Keratinocyte (primary cell): Measurements from ENCODE around the gene VPS4B. TPM values are rescaled to one million over a fixed set of nuclear protein-coding genes. Genes with fewer than 3 reads are reported as not detected.

Experiments
- DNase-seq: peaks from one replicate; pipeline ENCODE4 v3.0.0-alpha.2; 2011; ENCODE audit warnings: low read depth, missing footprints, low spot score
- FAIRE-seq: peaks from 2 replicates; lab custom pipeline; 2011; peaks lifted over from hg19 to GRCh38; lab: Jason Lieb, UNC
- H2AFZ ChIP-seq: 2 replicates; pipeline ENCODE4 v1.6.0; 2012; ENCODE audit warnings: low read length, control low read depth, inconsistent platforms; ENCODE audit not compliant: control insufficient read depth
- H3K27ac ChIP-seq: 2 replicates; pipeline ENCODE4 v1.5.1; 2011; ENCODE audit warnings: low read length; ENCODE audit not compliant: control insufficient read depth, insufficient read depth
- H3K27me3 ChIP-seq: 3 replicates; pipeline ENCODE4 v1.6.0; 2011; ENCODE audit warnings: low read length; ENCODE audit not compliant: control insufficient read depth, insufficient read depth; ENCODE audit errors: extremely low read depth
- H3K36me3 ChIP-seq, 2 experiments: 2 replicates in 1 of 2; 3 replicates in 1 of 2; pipeline ENCODE4 v1.5.1; 2011; ENCODE audit warnings: low read length in 2 of 2, mild to moderate bottlenecking in 1 of 2; ENCODE audit not compliant: control insufficient read depth in 2 of 2, insufficient read depth in 2 of 2; ENCODE audit errors: extremely low read depth in 1 of 2
- H3K4me1 ChIP-seq: 3 replicates; pipeline ENCODE4 v1.5.1; 2011; ENCODE audit warnings: low read length; ENCODE audit not compliant: control insufficient read depth, insufficient read depth; ENCODE audit errors: extremely low read depth
- H3K4me2 ChIP-seq: 3 replicates; pipeline ENCODE4 v1.6.0; 2011; ENCODE audit warnings: low read depth, low read length; ENCODE audit not compliant: control insufficient read depth, insufficient read depth; ENCODE audit errors: extremely low read depth
- H3K4me3 ChIP-seq, 3 experiments: fragments of 200-600 bp in 1 of 3; sonication (generic) in 1 of 3; 2 replicates in 2 of 3; 3 replicates in 1 of 3; pipeline ENCODE4 v1.5.1; 2011 to 2016; ENCODE audit warnings: low read length in 3 of 3, mild to moderate bottlenecking in 3 of 3, control low read depth in 2 of 3, inconsistent platforms in 1 of 3, low read depth in 1 of 3, mixed read lengths in 1 of 3, mixed run types in 1 of 3, moderate library complexity in 1 of 3; ENCODE audit not compliant: control insufficient read depth in 2 of 3, insufficient read depth in 2 of 3; ENCODE audit errors: extremely low read depth in 1 of 3
- H3K79me2 ChIP-seq: 2 replicates; pipeline ENCODE4 v1.6.0; 2012; ENCODE audit warnings: low read length; ENCODE audit not compliant: control insufficient read depth, insufficient read depth
- H3K9ac ChIP-seq: 3 replicates; pipeline ENCODE4 v1.6.0; 2011; ENCODE audit warnings: low read length; ENCODE audit not compliant: control insufficient read depth, insufficient read depth; ENCODE audit errors: extremely low read depth
- H3K9me1 ChIP-seq: 3 replicates; pipeline ENCODE4 v1.6.0; 2011; ENCODE audit warnings: low read length; ENCODE audit not compliant: control insufficient read depth, insufficient read depth; ENCODE audit errors: extremely low read depth
- H3K9me3 ChIP-seq: 2 replicates; pipeline ENCODE4 v1.5.1; 2012; ENCODE audit warnings: low read depth, low read length; ENCODE audit not compliant: control insufficient read depth
- H4K20me1 ChIP-seq: 3 replicates; pipeline ENCODE4 v1.6.0; 2011; ENCODE audit warnings: low read length; ENCODE audit not compliant: control insufficient read depth, insufficient read depth; ENCODE audit errors: extremely low read depth
- CTCF ChIP-seq, 3 experiments: IDR thresholded peaks in 1 of 3; conservative IDR thresholded peaks in 1 of 3; optimal IDR thresholded peaks in 1 of 3; 2 replicates in 2 of 3; 3 replicates in 1 of 3; pipeline versions ENCODE3 to v1.5.1; 2011; ENCODE audit warnings: low read length in 3 of 3, mild to moderate bottlenecking in 3 of 3, moderate library complexity in 2 of 3, control low read depth in 1 of 3, inconsistent platforms in 1 of 3; ENCODE audit not compliant: insufficient read depth in 2 of 3; ENCODE audit errors: extremely low read depth in 1 of 3
- EZH2 ChIP-seq: IDR thresholded peaks from one replicate; pipeline ENCODE4 v1.6.1; 2012; ENCODE audit warnings: inconsistent platforms, mild to moderate bottlenecking, low read length, moderate library complexity
- dilution Hi-C: fragments of 300-500 bp; cut with MboI; formaldehyde crosslinking; loops from one replicate; pipeline ENCODE4 v1.7.0; 2020; ENCODE audit warnings: low sequenced_read_pairs; ENCODE audit not compliant: extremely low pct_ligation_motif_present
- polyA plus RNA-seq, 5 experiments: library from polyadenylated mRNA; depleted of rRNA in 3 of 5; stranded (reverse) in 3 of 5; stranded (forward) in 1 of 5; unstranded in 1 of 5; fragments of >200 nt; gene quantifications; 1 replicate in 1 of 5; 2 replicates in 3 of 5; 3 replicates in 1 of 5; pipeline versions ENCODE4 v1.2.1 to v1.2.3, GENCODE V29; 2011 to 2012; ENCODE audit warnings: missing spikeins in 2 of 5, low read depth in 1 of 5, low replicate concordance in 1 of 5

VPS4B gene
- polyA plus RNA-seq, 1 donor (not counting 4 experiments of a cell fraction or from before 2014, with no cell fraction given) = 65.3 TPM

- dilution Hi-C loops = no loop called here
- H3K4me2 ChIP-seq = no peak overlapping the region
- H3K79me2 ChIP-seq = peaks cover 22% of the 10 kb centered on the region
- no peak overlapping the region for H2AFZ ChIP-seq
- no peak overlapping the region for H3K4me3 ChIP-seq
- H3K9me3 ChIP-seq = no peaks in the 10 kb centered on the region
- peaks cover 9% of the 10 kb centered on the region for H3K9me1 ChIP-seq
- no peak for DNase-seq
- H3K27me3 ChIP-seq = no peaks in the 10 kb centered on the region
- H3K27ac ChIP-seq = no peak overlapping the region
- H3K9ac ChIP-seq = no peak overlapping the region
- peaks cover 24 to 26% of the 10 kb centered on the region in 2 experiments for H3K36me3 ChIP-seq
- H4K20me1 ChIP-seq = no peaks in the 10 kb centered on the region
- TF ChIP-seq CTCF (optimal IDR thresholded peaks at IDR 0.05 in 1 of 3, IDR thresholded peaks at IDR 0.05 in 1 of 3, conservative IDR thresholded peaks at IDR 0.05 in 1 of 3; ENCODE audit: extremely low read depth in 1 of 3, insufficient read depth in 2 of 3, low read length in 3 of 3) = no peak
- TF ChIP-seq EZH2 = no peak
- FAIRE-seq = peak; percentile 9
- peaks cover 36% of the 10 kb centered on the region for H3K4me1 ChIP-seq
Measured at GRCh38 chr18:63344918-63345317, 77.4 kb downstream of the VPS4B start.

GRCh38 chr18:63344263-63344662 is 78.0 kb downstream of the VPS4B start:
- H3K27me3 ChIP-seq = no peaks in the 10 kb centered on the region
- DNase-seq (no peak), FAIRE-seq (no peak)
- TF ChIP-seq CTCF (optimal IDR thresholded peaks at IDR 0.05 in 1 of 3, IDR thresholded peaks at IDR 0.05 in 1 of 3, conservative IDR thresholded peaks at IDR 0.05 in 1 of 3; ENCODE audit: extremely low read depth in 1 of 3, insufficient read depth in 2 of 3, low read length in 3 of 3) = no peak
- TF ChIP-seq EZH2 = no peak
- H3K9me3 ChIP-seq = no peaks in the 10 kb centered on the region
- H3K79me2 ChIP-seq = peaks cover 18% of the 10 kb centered on the region
- no peak overlapping the region for H3K4me3 ChIP-seq
- H3K4me2 ChIP-seq = no peak overlapping the region
- peaks cover 9% of the 10 kb centered on the region for H3K9me1 ChIP-seq
- dilution Hi-C loops = no loop called here
- H3K9ac ChIP-seq = no peak overlapping the region
- H3K4me1 ChIP-seq = peaks cover 36% of the 10 kb centered on the region
- H2AFZ ChIP-seq = no peak overlapping the region
- peaks cover 23 to 27% of the 10 kb centered on the region in 2 experiments for H3K36me3 ChIP-seq
- H4K20me1 ChIP-seq = no peaks in the 10 kb centered on the region
- no peak overlapping the region for H3K27ac ChIP-seq
